IMR-90 (cell line): ENCODE results near the gene FXYD4. TPM values are rescaled to one million over a fixed set of nuclear protein-coding genes. Genes with fewer than 3 reads are reported as not detected.

ENCODE experiments used
- ATAC-seq: fragments of 200-7000 bp; cut with Tn5 transposase; 2 replicates; pipeline ENCODE4 v1.9.1; 2020; ENCODE audit warnings: low read depth, mild to moderate bottlenecking, moderate library complexity
- BruUV-seq: library from RNA; stranded (reverse); fragments of 400-500 nt; replicated peaks from 2 replicates; lab custom pipeline; 2021; lab: Mats Ljungman, UMichigan
- CTCF ChIA-PET: fragments of 300-600 bp; formaldehyde crosslinking; extraction: SDS; loops from one replicate; lab custom pipeline; 2021; ENCODE audit warnings: antibody characterized with exemption; lab: Yijun Ruan, JAX
- POLR2A ChIA-PET: fragments of 300-600 bp; sonication (Branson Sonifier 250); formaldehyde crosslinking; loops from one replicate; lab custom pipeline; 2022; ENCODE audit warnings: antibody characterized with exemption; ENCODE audit not compliant: unreplicated experiment; lab: Charles Lee
- DNase-seq: peaks from one replicate; pipeline ENCODE4 v3.0.0; 2013
- H2AFZ ChIP-seq: replicated peaks from 2 replicates; pipeline ENCODE3; 2013; ENCODE audit warnings: low read length, mild to moderate bottlenecking; ENCODE audit not compliant: poor library complexity
- H2AK5ac ChIP-seq: 2 replicates; pipeline ENCODE4 v1.6.1; 2013; ENCODE audit warnings: low read depth, low read length, inconsistent platforms
- H2AK9ac ChIP-seq: replicated peaks from 2 replicates; pipeline ENCODE3; 2013; ENCODE audit warnings: mild to moderate bottlenecking, low read depth, low read length, moderate library complexity; ENCODE audit not compliant: poor library complexity
- H2BK120ac ChIP-seq: 2 replicates; pipeline ENCODE4 v1.6.1; 2013; ENCODE audit warnings: low read depth, low read length, inconsistent platforms
- H2BK15ac ChIP-seq: 3 replicates; pipeline ENCODE4 v1.6.1; 2013; ENCODE audit warnings: low read depth, low read length, inconsistent platforms
- H2BK20ac ChIP-seq: 2 replicates; pipeline ENCODE4 v1.6.1; 2013; ENCODE audit warnings: low read depth, mild to moderate bottlenecking, inconsistent platforms, low read length, moderate library complexity
- H2BK5ac ChIP-seq: 2 replicates; pipeline ENCODE4 v1.6.1; 2013; ENCODE audit warnings: mild to moderate bottlenecking, low read depth, low read length, inconsistent platforms; ENCODE audit not compliant: poor library complexity, severe bottlenecking
- H3K14ac ChIP-seq: replicated peaks from 2 replicates; pipeline ENCODE4 v1.6.1; 2013; ENCODE audit warnings: low read depth, low read length, inconsistent platforms
- H3K18ac ChIP-seq: 2 replicates; pipeline ENCODE4 v1.6.1; 2013; ENCODE audit warnings: low read depth, low read length, control low read depth
- H3K23ac ChIP-seq: 2 replicates; pipeline ENCODE4 v1.6.1; 2013; ENCODE audit warnings: low read depth, low read length, inconsistent platforms
- H3K27ac ChIP-seq: 2 replicates; pipeline ENCODE4 v1.5.1; 2013; ENCODE audit warnings: mild to moderate bottlenecking, control low read depth, low read length; ENCODE audit not compliant: insufficient read depth
- H3K27me3 ChIP-seq: 2 replicates; pipeline ENCODE4 v1.6.1; 2013; ENCODE audit warnings: low read length; ENCODE audit not compliant: control insufficient read depth, insufficient read depth
- H3K36me3 ChIP-seq: 2 replicates; pipeline ENCODE4 v1.6.1; 2013; ENCODE audit warnings: low read length, mixed read lengths; ENCODE audit not compliant: control insufficient read depth, insufficient read depth
- H3K4ac ChIP-seq: 2 replicates; pipeline ENCODE4 v1.6.1; 2013; ENCODE audit warnings: low read depth, low read length, inconsistent platforms
- H3K4me1 ChIP-seq: 2 replicates; pipeline ENCODE4 v1.6.1; 2013; ENCODE audit warnings: low read length, mixed read lengths; ENCODE audit not compliant: control insufficient read depth, insufficient read depth
- H3K4me2 ChIP-seq: 2 replicates; pipeline ENCODE4 v1.6.1; 2013; ENCODE audit warnings: low read depth, mild to moderate bottlenecking, control low read depth, low read length, moderate library complexity
- H3K4me3 ChIP-seq: 2 replicates; pipeline ENCODE4 v1.5.1; 2013; ENCODE audit warnings: low read depth, mild to moderate bottlenecking, control low read depth, low read length, moderate library complexity; ENCODE audit not compliant: insufficient read depth
- H3K56ac ChIP-seq: 2 replicates; pipeline ENCODE4 v1.6.1; 2013; ENCODE audit warnings: low read length, inconsistent platforms; ENCODE audit not compliant: insufficient read depth; ENCODE audit errors: extremely low read depth
- H3K79me1 ChIP-seq, 2 experiments: 2 replicates each; pipeline ENCODE4 v1.6.1; 2013; ENCODE audit warnings: low read length in 2 of 2, inconsistent platforms in 1 of 2, low read depth in 1 of 2
- H3K9ac ChIP-seq: 2 replicates; pipeline ENCODE4 v1.6.1; 2013; ENCODE audit warnings: low read depth, low read length, control low read depth
- H3K9me1 ChIP-seq: 2 replicates; pipeline ENCODE4 v1.6.1; 2013; ENCODE audit warnings: low read length, inconsistent platforms; ENCODE audit not compliant: insufficient read depth
- H3K9me3 ChIP-seq: 2 replicates; pipeline ENCODE4 v1.6.1; 2013; ENCODE audit warnings: low read length; ENCODE audit not compliant: control insufficient read depth, insufficient read depth
- H4K20me1 ChIP-seq: 2 replicates; pipeline ENCODE4 v1.6.1; 2013; ENCODE audit warnings: low read length, inconsistent platforms; ENCODE audit not compliant: insufficient read depth
- H4K5ac ChIP-seq: 2 replicates; pipeline ENCODE4 v1.6.1; 2013; ENCODE audit warnings: mild to moderate bottlenecking, low read depth, low read length, control low read depth
- H4K8ac ChIP-seq, 2 experiments: 2 replicates each; pipeline ENCODE4 v1.6.1; 2013; ENCODE audit warnings: low read depth in 2 of 2, low read length in 2 of 2, control low read depth in 1 of 2, inconsistent platforms in 1 of 2
- H4K91ac ChIP-seq: 2 replicates; pipeline ENCODE4 v1.6.1; 2013; ENCODE audit warnings: low read depth, low read length, inconsistent platforms; ENCODE audit not compliant: insufficient read depth
- CEBPB ChIP-seq: IDR thresholded peaks from 2 replicates; pipeline ENCODE4 v1.6.1; 2012; ENCODE audit warnings: low read depth, low read length, improper control_type of control experiment
- CHD1 ChIP-seq: IDR thresholded peaks from 2 replicates; pipeline ENCODE4 v1.6.1; 2012; ENCODE audit warnings: low read depth, low read length, improper control_type of control experiment
- MAFK ChIP-seq: IDR thresholded peaks from 2 replicates; pipeline ENCODE4 v1.6.1; 2012; ENCODE audit warnings: low read depth, low read length, improper control_type of control experiment
- MXI1 ChIP-seq: IDR thresholded peaks from 2 replicates; pipeline ENCODE4 v1.6.1; 2012; ENCODE audit warnings: low read depth, mild to moderate bottlenecking, low read length, moderate library complexity, borderline replicate concordance
- POLR2A ChIP-seq: IDR thresholded peaks from 2 replicates; pipeline ENCODE4 v1.6.1; 2012; ENCODE audit warnings: mild to moderate bottlenecking, low read depth, low read length
- WGBS, 2 experiments: methylation state at CpG; one replicate each; pipeline versions ENCODE4 v1.1.5 to v1.1.7; 2013; ENCODE audit warnings: missing lambda C conversion rate in 2 of 2; ENCODE audit not compliant: insufficient read length in 1 of 2; ENCODE audit errors: extremely low coverage in 2 of 2; 5-methylcytosine and 5-hydroxymethylcytosine counted together
- dilution Hi-C: fragments of 300-500 bp; cut with HindIII; formaldehyde crosslinking; loops from one replicate; pipeline ENCODE4 v1.14.3; 2018; ENCODE audit warnings: low sequenced_read_pairs; ENCODE audit not compliant: unreplicated experiment
- in situ Hi-C: fragments of 300-500 bp; cut with MboI; formaldehyde crosslinking; loops from 3 replicates; pipeline ENCODE4 v1.14.3; 2019; ENCODE audit warnings: low sequenced_read_pairs, inconsistent platforms, mixed read lengths
- intact Hi-C: fragments of 100-400 bp; cut with micrococcal nuclease; formaldehyde crosslinking; loops from 2 replicates; pipeline ENCODE4 v1.10.0; 2022
- polyA plus RNA-seq, 3 experiments: library from polyadenylated mRNA; depleted of rRNA; stranded (reverse); fragments of >200 nt; gene quantifications; 2 replicates each; pipeline ENCODE4 v1.2.3, GENCODE V29; 2012; ENCODE audit warnings: low replicate concordance in 1 of 3
- total RNA-seq: library from RNA; depleted of rRNA; stranded (reverse); fragments of >200 nt; gene quantifications from 2 replicates; pipeline ENCODE4 v1.2.3, GENCODE V29; 2012
- TF ChIP-seq, protein P1 (sequence below): fragments of 150-350 bp; IDR thresholded peaks from 2 replicates; pipeline ENCODE4 v1.6.1; 2016; ENCODE audit warnings: low read depth, mild to moderate bottlenecking, low read length, moderate library complexity, borderline replicate concordance
- TF ChIP-seq, protein P2 (sequence below): conservative IDR thresholded peaks from 2 replicates; pipeline ENCODE4 v1.5.1; 2012; ENCODE audit warnings: mild to moderate bottlenecking, low read depth, low read length, improper control_type of control experiment
- TF ChIP-seq, protein P3 (sequence below): fragments of 150-350 bp; IDR thresholded peaks from 2 replicates; pipeline ENCODE4 v1.6.1; 2017; ENCODE audit warnings: mild to moderate bottlenecking, antibody characterized with exemption, low read length, low read depth

Gene FXYD4
- total and polyA plus RNA-seq, 2 of the 4 experiments (the other 2 are of a cell fraction), result not detected

DNA sequence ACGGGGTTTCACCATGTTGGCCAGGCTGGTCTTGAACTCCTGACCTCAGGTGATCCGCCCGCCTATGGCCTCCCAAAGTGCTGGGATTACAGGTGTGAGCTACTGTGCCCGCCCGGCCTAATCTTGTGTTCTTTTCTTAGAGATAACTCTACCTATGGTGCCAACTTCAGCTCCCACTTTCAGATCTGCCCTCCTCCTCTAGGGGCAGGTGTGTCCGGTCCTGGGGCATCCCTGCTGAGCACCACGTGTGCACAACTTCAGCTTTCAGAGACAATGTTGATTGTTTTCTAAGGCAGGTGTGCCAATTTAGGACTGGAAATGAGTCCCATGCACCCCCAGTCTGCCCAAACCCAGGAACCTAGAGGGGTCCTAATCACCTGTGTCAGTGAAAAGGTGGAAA lies 18.5 kb upstream of the FXYD4 start:
- Histone ChIP-seq H2AFZ (no peak overlapping the region), H4K5ac (no peak overlapping the region), H3K79me1 (no peaks in the 10 kb centered on the region), H3K18ac (no peak overlapping the region), H3K14ac (no peak overlapping the region), H3K27ac (no peak overlapping the region), H3K56ac (no peak overlapping the region), H4K8ac (no peak overlapping the region), H3K9me1 (no peaks in the 10 kb centered on the region), H3K9ac (no peak overlapping the region), H3K4ac (no peak overlapping the region), H3K23ac (peak overlapping the region; percentile 27; the same call in 1 of the 2 replicates), H3K27me3 (peaks cover 16% of the 10 kb centered on the region), H2BK5ac (no peak overlapping the region), H3K4me3 (no peak overlapping the region), H3K4me1 (no peaks in the 10 kb centered on the region), H2BK20ac (no peak overlapping the region), H3K36me3 (no peaks in the 10 kb centered on the region), H4K91ac (no peak overlapping the region), H3K4me2 (no peak overlapping the region), H2BK15ac (no peak overlapping the region), H3K9me3 (no peaks in the 10 kb centered on the region), H2AK9ac (no peak overlapping the region), H4K20me1 (no peaks in the 10 kb centered on the region), H2AK5ac (no peak overlapping the region), H2BK120ac (no peak overlapping the region)
- DNase-seq (no peak), ATAC-seq (no peak)
- in situ Hi-C loops, result no loop called here
- WGBS, 2 experiments, result 73% methylated on average over 3 of the region's 7 CpGs; no CpG with 5 or more reads in 1 of the 2 experiments
- dilution Hi-C loops, result no loop called here
- TF ChIP-seq POLR2A (no peak), MAFK (no peak), MXI1 (no peak), CHD1 (no peak), CEBPB (no peak)
- TF ChIP-seq, protein P1, sequence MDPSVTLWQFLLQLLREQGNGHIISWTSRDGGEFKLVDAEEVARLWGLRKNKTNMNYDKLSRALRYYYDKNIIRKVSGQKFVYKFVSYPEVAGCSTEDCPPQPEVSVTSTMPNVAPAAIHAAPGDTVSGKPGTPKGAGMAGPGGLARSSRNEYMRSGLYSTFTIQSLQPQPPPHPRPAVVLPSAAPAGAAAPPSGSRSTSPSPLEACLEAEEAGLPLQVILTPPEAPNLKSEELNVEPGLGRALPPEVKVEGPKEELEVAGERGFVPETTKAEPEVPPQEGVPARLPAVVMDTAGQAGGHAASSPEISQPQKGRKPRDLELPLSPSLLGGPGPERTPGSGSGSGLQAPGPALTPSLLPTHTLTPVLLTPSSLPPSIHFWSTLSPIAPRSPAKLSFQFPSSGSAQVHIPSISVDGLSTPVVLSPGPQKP, result no peak
- TF ChIP-seq, protein P2, sequence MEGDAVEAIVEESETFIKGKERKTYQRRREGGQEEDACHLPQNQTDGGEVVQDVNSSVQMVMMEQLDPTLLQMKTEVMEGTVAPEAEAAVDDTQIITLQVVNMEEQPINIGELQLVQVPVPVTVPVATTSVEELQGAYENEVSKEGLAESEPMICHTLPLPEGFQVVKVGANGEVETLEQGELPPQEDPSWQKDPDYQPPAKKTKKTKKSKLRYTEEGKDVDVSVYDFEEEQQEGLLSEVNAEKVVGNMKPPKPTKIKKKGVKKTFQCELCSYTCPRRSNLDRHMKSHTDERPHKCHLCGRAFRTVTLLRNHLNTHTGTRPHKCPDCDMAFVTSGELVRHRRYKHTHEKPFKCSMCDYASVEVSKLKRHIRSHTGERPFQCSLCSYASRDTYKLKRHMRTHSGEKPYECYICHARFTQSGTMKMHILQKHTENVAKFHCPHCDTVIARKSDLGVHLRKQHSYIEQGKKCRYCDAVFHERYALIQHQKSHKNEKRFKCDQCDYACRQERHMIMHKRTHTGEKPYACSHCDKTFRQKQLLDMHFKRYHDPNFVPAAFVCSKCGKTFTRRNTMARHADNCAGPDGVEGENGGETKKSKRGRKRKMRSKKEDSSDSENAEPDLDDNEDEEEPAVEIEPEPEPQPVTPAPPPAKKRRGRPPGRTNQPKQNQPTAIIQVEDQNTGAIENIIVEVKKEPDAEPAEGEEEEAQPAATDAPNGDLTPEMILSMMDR, result no peak
- TF ChIP-seq, protein P3, sequence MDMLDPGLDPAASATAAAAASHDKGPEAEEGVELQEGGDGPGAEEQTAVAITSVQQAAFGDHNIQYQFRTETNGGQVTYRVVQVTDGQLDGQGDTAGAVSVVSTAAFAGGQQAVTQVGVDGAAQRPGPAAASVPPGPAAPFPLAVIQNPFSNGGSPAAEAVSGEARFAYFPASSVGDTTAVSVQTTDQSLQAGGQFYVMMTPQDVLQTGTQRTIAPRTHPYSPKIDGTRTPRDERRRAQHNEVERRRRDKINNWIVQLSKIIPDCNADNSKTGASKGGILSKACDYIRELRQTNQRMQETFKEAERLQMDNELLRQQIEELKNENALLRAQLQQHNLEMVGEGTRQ, result no peak
- ChIA-PET CTCF (no interaction called here), POLR2A (interaction anchor here (0.6 kb wide), 2 partner anchors 8 to 10 kb away, joined by 3 to 5 read pairs; no protein-coding TSS in a partner anchor)
- intact Hi-C loops, result no loop called here
- no TSS peak for BruUV-seq
